Keratinocyte (primary cell): ENCODE data around the gene SLC39A10.

Source experiments
- CTCF ChIP-seq, 3 experiments: IDR thresholded peaks in 1 of 3; conservative IDR thresholded peaks in 1 of 3; optimal IDR thresholded peaks in 1 of 3; 2 replicates in 2 of 3; 3 replicates in 1 of 3; pipeline versions ENCODE3 to v1.5.1; 2011; ENCODE audit warnings: low read length in 3 of 3, mild to moderate bottlenecking in 3 of 3, moderate library complexity in 2 of 3, control low read depth in 1 of 3, inconsistent platforms in 1 of 3; ENCODE audit not compliant: insufficient read depth in 2 of 3; ENCODE audit errors: extremely low read depth in 1 of 3
- EZH2 ChIP-seq: IDR thresholded peaks from one replicate; pipeline ENCODE4 v1.6.1; 2012; ENCODE audit warnings: inconsistent platforms, mild to moderate bottlenecking, low read length, moderate library complexity

- TF ChIP-seq CTCF (optimal IDR thresholded peaks at IDR 0.05 in 1 of 3, IDR thresholded peaks at IDR 0.05 in 1 of 3, conservative IDR thresholded peaks at IDR 0.05 in 1 of 3; ENCODE audit: extremely low read depth in 1 of 3, insufficient read depth in 2 of 3, low read length in 3 of 3) (no peak), EZH2 (no peak)
Observed at GRCh38 chr2:195648787-195649186, 8.2 kb upstream of the SLC39A10 start.
